Lower lobe of right lung (tissue), 2 donors: Measurements from ENCODE around the gene ADGRD2. TPM values are rescaled to one million over a fixed set of nuclear protein-coding genes. Genes with fewer than 3 reads are reported as not detected.

Experiments
- ATAC-seq, 2 donors: fragments of 200-7000 bp; cut with Tn5 transposase; one replicate each; pipeline ENCODE4 v1.9.1; 2020 to 2022; ENCODE audit warnings: mild to moderate bottlenecking in 2 of 2, moderate library complexity in 2 of 2
- DNase-seq: peaks from one replicate; pipeline ENCODE4 v3.0.0-alpha.2; 2020
- H3K27ac ChIP-seq: fragments of 200-600 bp; one replicate; pipeline ENCODE4 v1.8.0; 2022
- H3K27me3 ChIP-seq: fragments of 200-600 bp; one replicate; pipeline ENCODE4 v1.8.0; 2022; ENCODE audit warnings: low read depth
- H3K36me3 ChIP-seq: fragments of 200-600 bp; one replicate; pipeline ENCODE4 v1.8.0; 2022; ENCODE audit warnings: mild to moderate bottlenecking
- H3K4me1 ChIP-seq: fragments of 200-600 bp; one replicate; pipeline ENCODE4 v1.8.0; 2022
- H3K4me3 ChIP-seq: fragments of 200-600 bp; one replicate; pipeline ENCODE4 v1.8.0; 2022; ENCODE audit warnings: mild to moderate bottlenecking
- H3K9me3 ChIP-seq: fragments of 200-600 bp; one replicate; pipeline ENCODE4 v1.8.0; 2022
- CTCF ChIP-seq: fragments of 200-600 bp; IDR thresholded peaks from one replicate; pipeline ENCODE4 v1.8.0; 2022; ENCODE audit warnings: antibody characterized with exemption, mild to moderate bottlenecking
- intact Hi-C: fragments of 100-400 bp; cut with DNase I; formaldehyde crosslinking; loops from one replicate; pipeline ENCODE4 v1.11.0; 2022
- total RNA-seq: library from RNA; stranded (reverse); fragmentation: NEBNext Ultra II Directional; extraction: Animal tissue kit (Norgen Biotek cat#: 25700); gene quantifications from one replicate; pipeline ENCODE4 v1.2.1, GENCODE V29; 2021
- donor health status: DM: no; HTN: yes; CAD: no; lungs with severe emphysema.

The ADGRD2 gene
- total RNA-seq, 1 donor from 2014 or later: not detected

GRCh38 chr9:124501771-124502320 is 51.6 kb downstream of the ADGRD2 start:
- ATAC-seq: no peak
- Histone ChIP-seq H3K4me1 (peaks cover 4% of the 10 kb centered on the region), H3K36me3 (no peaks in the 10 kb centered on the region), H3K4me3 (no peak overlapping the region), H3K9me3 (no peaks in the 10 kb centered on the region), H3K27me3 (peaks cover 65% of the 10 kb centered on the region), H3K27ac (no peak overlapping the region)
- TF ChIP-seq CTCF: no peak
- no peak for DNase-seq
- intact Hi-C loops: no loop called here

GRCh38 chr9:124502711-124503702 is 52.8 kb downstream of the ADGRD2 start:
- no peaks in the 10 kb centered on the region for H3K36me3 ChIP-seq
- peak; percentile 32 for DNase-seq
- peaks cover 69% of the 10 kb centered on the region for H3K27me3 ChIP-seq
- intact Hi-C loops: no loop called here
- peak overlapping the region; percentile 6 for H3K4me3 ChIP-seq
- H3K27ac ChIP-seq: no peak overlapping the region
- peaks cover 4% of the 10 kb centered on the region for H3K4me1 ChIP-seq
- no peak for ATAC-seq
- no peaks in the 10 kb centered on the region for H3K9me3 ChIP-seq
- TF ChIP-seq CTCF: no peak

GRCh38 chr9:124503713-124504529 is 53.7 kb downstream of the ADGRD2 start:
- TF ChIP-seq CTCF: no peak
- no peak overlapping the region for H3K27ac ChIP-seq
- H3K9me3 ChIP-seq: no peaks in the 10 kb centered on the region
- peaks cover 4% of the 10 kb centered on the region for H3K4me1 ChIP-seq
- H3K36me3 ChIP-seq: no peaks in the 10 kb centered on the region
- DNase-seq (peak; percentile 24), ATAC-seq (no peak)
- H3K4me3 ChIP-seq: peak overlapping the region; percentile 23
- H3K27me3 ChIP-seq: peaks cover 69% of the 10 kb centered on the region
- intact Hi-C loops: no loop called here

- no peak for TF ChIP-seq CTCF
- DNase-seq (peak; percentile 16), ATAC-seq (no peak)
- Histone ChIP-seq H3K4me3 (peak overlapping the region; percentile 23), H3K27me3 (peaks cover 66% of the 10 kb centered on the region), H3K9me3 (no peaks in the 10 kb centered on the region), H3K4me1 (peaks cover 4% of the 10 kb centered on the region), H3K27ac (no peak overlapping the region), H3K36me3 (no peaks in the 10 kb centered on the region)
- intact Hi-C loops: no loop called here
Measured at GRCh38 chr9:124504530-124505005, 54.3 kb downstream of the ADGRD2 start.
